Ascending aorta (tissue), 2 donors: ENCODE results near the gene CILP2. TPM values are rescaled to one million over a fixed set of nuclear protein-coding genes. Genes with fewer than 3 reads are reported as not detected.

ENCODE experiments used
- DNase-seq, 2 donors: peaks; one replicate each; pipeline ENCODE4 v3.0.0-alpha.2; 2019; ENCODE audit warnings: low spot score in 2 of 2
- H3K27ac ChIP-seq, 2 donors: fragments of 200-600 bp; sonication (generic); one replicate each; pipeline ENCODE4 v1.5.1; 2016 to 2017; ENCODE audit warnings: mild to moderate bottlenecking in 1 of 2
- H3K27me3 ChIP-seq: fragments of 200-600 bp; sonication (generic); one replicate; pipeline ENCODE4 v1.5.1; 2017
- H3K36me3 ChIP-seq, 2 donors: fragments of 200-600 bp; sonication (generic); one replicate each; pipeline ENCODE4 v1.5.1; 2016
- H3K4me1 ChIP-seq, 2 donors: fragments of 200-600 bp; sonication (generic); one replicate each; pipeline ENCODE4 v1.5.1; 2016 to 2017; ENCODE audit warnings: mild to moderate bottlenecking in 1 of 2
- H3K4me3 ChIP-seq, 2 donors: fragments of 200-600 bp; sonication (generic); one replicate each; pipeline ENCODE4 v1.5.1; 2016 to 2017; ENCODE audit warnings: mild to moderate bottlenecking in 1 of 2
- H3K9me3 ChIP-seq, 2 donors: fragments of 200-600 bp; sonication (generic); one replicate each; pipeline ENCODE4 v1.5.1; 2016
- intact Hi-C: fragments of 100-400 bp; cut with DNase I; formaldehyde crosslinking; loops from one replicate; pipeline ENCODE4 v1.15.1; 2023
- total RNA-seq: library from RNA; depleted of rRNA; stranded (reverse); fragments of >200 nt; gene quantifications from one replicate; pipeline ENCODE4 v1.1.0, GENCODE V29; 2016
- TF ChIP-seq, protein P1 (sequence below), 3 experiments: fragments of 200-600 bp in 2 of 3; fragments of 450-650 bp in 1 of 3; sonication (generic) in 2 of 3; IDR thresholded peaks; one replicate each; pipeline ENCODE4 v1.5.1; 2016 to 2019; ENCODE audit warnings: antibody characterized with exemption in 3 of 3, mild to moderate bottlenecking in 1 of 3, moderate library complexity in 1 of 3

Gene CILP2
- total RNA-seq, 1 donor from 2014 or later = not detected

DNA sequence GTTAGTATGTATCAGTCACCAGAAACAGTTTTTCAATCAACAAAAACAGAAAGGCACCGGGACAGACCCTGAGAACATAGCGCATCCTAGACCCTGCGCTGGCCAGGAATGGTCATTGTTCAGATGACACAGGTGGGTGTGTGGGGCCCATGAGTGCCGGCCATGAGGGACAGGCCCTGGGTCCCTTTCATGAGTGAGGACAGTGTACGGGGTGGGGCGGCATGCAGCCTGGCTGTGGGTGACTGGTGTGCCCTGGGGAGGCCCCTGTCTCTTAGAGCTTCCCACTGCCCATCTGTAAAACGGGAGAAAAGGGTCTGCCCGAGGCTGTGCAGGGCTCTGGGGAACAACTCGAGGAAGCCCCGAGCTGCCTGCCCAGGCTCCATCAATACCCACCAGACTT, 54.6 kb downstream of the CILP2 start:
- TF ChIP-seq, protein P1, sequence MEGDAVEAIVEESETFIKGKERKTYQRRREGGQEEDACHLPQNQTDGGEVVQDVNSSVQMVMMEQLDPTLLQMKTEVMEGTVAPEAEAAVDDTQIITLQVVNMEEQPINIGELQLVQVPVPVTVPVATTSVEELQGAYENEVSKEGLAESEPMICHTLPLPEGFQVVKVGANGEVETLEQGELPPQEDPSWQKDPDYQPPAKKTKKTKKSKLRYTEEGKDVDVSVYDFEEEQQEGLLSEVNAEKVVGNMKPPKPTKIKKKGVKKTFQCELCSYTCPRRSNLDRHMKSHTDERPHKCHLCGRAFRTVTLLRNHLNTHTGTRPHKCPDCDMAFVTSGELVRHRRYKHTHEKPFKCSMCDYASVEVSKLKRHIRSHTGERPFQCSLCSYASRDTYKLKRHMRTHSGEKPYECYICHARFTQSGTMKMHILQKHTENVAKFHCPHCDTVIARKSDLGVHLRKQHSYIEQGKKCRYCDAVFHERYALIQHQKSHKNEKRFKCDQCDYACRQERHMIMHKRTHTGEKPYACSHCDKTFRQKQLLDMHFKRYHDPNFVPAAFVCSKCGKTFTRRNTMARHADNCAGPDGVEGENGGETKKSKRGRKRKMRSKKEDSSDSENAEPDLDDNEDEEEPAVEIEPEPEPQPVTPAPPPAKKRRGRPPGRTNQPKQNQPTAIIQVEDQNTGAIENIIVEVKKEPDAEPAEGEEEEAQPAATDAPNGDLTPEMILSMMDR (IDR thresholded peaks at IDR 0.05) = no peak
- H3K4me3 ChIP-seq = no peak overlapping the region
- no peaks in the 10 kb centered on the region for H3K27me3 ChIP-seq
- no peaks in the 10 kb centered on the region for H3K4me1 ChIP-seq
- DNase-seq = no peak
- H3K9me3 ChIP-seq = no peaks in the 10 kb centered on the region
- H3K27ac ChIP-seq = no peak overlapping the region
- H3K36me3 ChIP-seq = no peaks in the 10 kb centered on the region
- intact Hi-C loops = no loop called here

DNA sequence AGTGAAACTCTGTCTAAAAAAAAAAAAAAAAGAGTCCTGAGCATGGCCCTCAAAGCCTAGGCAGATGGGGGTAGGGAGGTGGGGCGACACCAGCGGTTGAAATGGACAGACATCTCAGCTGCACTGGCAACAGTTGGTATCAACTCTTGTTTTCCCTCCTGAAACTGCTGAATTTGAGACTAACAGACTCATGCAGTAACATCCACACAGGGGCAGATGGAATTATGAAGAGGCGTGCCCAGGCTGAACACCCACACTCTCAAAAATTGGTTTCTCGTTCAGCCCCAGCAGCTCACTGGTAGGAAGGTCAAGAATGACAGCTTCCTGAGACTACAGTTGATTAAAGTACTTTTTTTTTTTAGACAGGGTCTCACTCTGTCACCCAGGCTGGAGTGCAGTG, 56.3 kb downstream of the CILP2 start:
- Histone ChIP-seq H3K9me3 (no peaks in the 10 kb centered on the region), H3K4me3 (no peak overlapping the region), H3K27ac (no peak overlapping the region), H3K27me3 (no peaks in the 10 kb centered on the region), H3K36me3 (no peaks in the 10 kb centered on the region), H3K4me1 (no peaks in the 10 kb centered on the region)
- TF ChIP-seq, protein P1 (IDR thresholded peaks at IDR 0.05) = no peak
- intact Hi-C loops = no loop called here
- no peak for DNase-seq

DNA sequence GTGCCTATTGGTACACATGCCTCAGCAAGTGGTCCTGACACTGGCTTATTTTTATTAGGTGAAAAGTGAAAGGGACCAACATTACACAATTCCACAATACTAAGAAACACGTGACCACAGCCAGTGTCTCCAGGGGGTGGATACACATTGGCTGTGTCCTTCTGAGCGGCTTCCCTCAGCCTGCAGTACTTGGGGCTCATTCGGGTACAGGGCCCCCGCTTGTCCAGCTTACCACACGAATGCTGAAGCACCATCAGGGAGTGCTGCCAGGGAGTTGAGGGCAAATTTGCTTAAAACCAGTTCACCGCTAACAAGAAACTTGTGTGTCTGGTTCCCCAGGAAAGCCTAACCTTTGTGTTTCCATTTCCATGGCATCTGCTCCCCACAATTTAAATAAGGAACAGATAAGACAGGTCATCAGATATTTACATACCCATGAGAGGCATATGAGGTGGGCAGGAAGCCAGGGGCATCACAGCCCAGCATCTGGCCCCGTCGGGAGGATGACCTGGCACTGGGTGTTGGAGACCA, 57.2 kb downstream of the CILP2 start:
- no peak for DNase-seq
- no peaks in the 10 kb centered on the region for H3K4me1 ChIP-seq
- TF ChIP-seq, protein P1 (IDR thresholded peaks at IDR 0.05) = no peak
- no peak overlapping the region for H3K27ac ChIP-seq
- no peaks in the 10 kb centered on the region for H3K9me3 ChIP-seq
- no peak overlapping the region for H3K4me3 ChIP-seq
- H3K27me3 ChIP-seq = no peaks in the 10 kb centered on the region
- intact Hi-C loops = no loop called here
- H3K36me3 ChIP-seq = no peaks in the 10 kb centered on the region

Other genes starting within 250 kb of the CILP2 start
- 42.9 TPM for gene SUGP1, start 217.8 kb upstream of the CILP2 start, total RNA-seq
- 41.2 TPM for gene MAU2, start 217.4 kb upstream of the CILP2 start, total RNA-seq
- 63.3 TPM for gene GATAD2A, start 132.6 kb upstream of the CILP2 start, total RNA-seq
- not detected for gene TSSK6, start 22.7 kb upstream of the CILP2 start, total RNA-seq
- 12.7 TPM for gene NDUFA13, start 22.0 kb upstream of the CILP2 start, total RNA-seq
- 3.5 TPM for gene YJEFN3, start 9.4 kb upstream of the CILP2 start, total RNA-seq
- not detected for gene PBX4, start 80.4 kb downstream of the CILP2 start, total RNA-seq
- 0.75 TPM for gene LPAR2, start 90.0 kb downstream of the CILP2 start, total RNA-seq
- 3.9 TPM for gene GMIP, start 105.4 kb downstream of the CILP2 start, total RNA-seq
- 161 TPM for gene ATP13A1, start 125.4 kb downstream of the CILP2 start, total RNA-seq
- 1.3 TPM for gene ZNF101, start 130.6 kb downstream of the CILP2 start, total RNA-seq
- gene ZNF14, start 194.8 kb downstream of the CILP2 start, total RNA-seq = 4.8 TPM